ENCODE data around the gene STRN.
"Not testable (repeated sequence)": the region's sequence is repeated elsewhere in the genome, so short reads cannot be mapped to it uniquely, and the experiment has no call there.

The STRN gene

DNA sequence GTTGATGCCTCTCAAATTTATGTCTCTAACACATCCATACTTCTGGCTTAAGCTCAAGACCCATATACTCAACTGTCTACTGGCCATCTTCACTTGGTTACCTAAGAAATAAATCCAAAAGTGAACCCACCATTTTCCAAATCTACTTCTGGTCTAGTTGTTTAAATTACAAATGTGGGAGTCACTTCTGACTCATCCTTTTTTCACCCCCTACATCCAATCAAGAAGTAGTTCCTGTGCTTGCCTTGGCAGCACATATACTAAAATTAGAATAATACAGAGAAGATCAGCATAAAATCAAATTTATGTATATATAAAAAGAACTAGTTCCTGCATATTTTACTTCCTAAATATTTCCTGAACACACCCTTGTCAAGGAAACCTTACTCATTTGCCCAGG is 53.6 kb downstream of the STRN start:
- DNase-seq (ENCODE audit: low spot score): no peak

DNA sequence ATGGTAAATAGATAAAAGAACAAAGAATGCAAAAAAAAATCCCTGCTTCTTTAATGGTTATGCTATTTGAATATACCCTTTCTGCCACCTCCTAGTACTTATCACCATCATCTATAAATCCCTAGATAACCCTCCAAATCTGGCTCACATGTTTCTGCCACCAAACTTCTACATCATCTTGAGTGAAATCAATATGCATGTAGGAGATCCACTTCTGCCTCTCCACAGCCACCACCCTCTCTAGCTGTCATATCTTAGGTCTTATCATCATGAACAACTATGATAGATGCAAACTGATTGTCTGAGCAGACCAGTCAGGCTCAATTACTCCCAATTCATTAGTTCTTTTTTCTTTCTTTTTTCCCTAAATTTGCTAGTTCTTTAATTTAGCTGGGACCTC is 55.3 kb downstream of the STRN start:
- DNase-seq (ENCODE audit: low spot score): no peak

DNA sequence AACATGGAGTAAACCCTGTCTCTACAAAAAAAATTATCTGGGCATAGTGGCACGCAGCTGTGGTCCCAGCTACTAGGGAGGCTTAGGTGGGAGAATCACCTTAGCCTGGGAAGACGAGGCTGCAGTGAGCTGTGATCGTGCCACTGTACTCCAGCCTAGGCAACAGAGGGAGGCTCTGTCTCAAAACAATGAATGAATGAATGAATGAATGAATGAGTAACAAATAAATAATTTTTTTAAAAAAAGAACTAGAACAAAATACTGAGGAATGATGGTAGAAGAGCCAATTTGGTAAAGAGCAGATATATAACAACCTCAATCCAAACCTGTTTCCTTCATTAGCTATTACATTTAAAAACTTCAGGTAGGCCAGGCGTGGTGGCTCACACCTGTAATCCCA is 60.1 kb downstream of the STRN start:
- no peak for DNase-seq (ENCODE audit: low spot score)

DNA sequence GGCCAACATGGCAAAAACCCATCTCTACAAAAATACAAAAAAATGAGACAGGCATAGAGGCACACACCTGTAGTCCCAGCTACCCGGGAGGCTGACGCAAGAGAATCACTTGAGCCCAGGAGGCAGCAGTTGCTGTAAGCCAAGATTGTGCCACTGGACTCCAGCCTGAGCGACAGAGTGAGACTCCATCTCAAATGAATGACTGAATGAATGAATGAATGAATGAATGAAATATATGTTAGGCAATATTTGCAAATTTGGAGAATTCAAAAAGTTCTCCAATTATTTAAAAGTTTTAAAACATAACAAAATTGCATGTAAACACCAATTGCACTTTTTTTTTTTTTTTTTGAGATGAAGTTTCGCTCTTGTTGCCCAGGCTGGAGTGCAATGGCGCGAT is 61.7 kb downstream of the STRN start:
- no peak for DNase-seq (ENCODE audit: low spot score)

DNA sequence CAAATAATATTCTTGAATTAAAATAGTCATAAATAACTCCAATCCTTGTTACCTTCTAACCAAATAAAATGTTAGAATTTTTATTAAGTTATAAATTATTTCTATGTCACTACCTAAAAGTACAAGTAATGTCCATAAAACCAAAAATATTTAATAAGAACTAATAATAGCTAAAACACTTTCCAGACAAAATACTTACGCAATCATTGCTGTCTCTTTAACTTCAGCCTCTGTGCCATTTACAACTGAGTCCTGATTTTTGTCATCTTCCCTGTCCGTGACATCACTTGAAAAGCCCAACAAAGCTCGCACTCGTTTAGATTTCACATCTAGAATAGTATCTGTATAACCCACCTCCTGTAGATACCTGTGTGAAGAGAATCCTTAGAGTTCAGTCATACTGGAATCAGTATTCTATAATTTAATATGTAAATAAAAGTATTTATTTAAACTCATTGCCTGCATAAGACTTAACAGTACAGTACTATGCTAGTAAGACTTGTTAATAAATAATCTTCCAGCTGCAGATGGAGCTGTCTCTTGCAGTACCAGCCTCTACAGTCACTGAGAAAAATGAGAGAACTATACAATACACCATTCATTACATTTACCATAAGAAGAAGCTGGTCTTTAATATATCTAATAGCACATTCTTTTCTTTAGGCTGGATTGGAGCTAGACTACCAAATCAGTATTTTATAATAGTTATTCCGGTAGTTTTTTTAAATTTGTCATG is 63.8 kb downstream of the STRN start:
- no peak for DNase-seq (ENCODE audit: low spot score)

DNA sequence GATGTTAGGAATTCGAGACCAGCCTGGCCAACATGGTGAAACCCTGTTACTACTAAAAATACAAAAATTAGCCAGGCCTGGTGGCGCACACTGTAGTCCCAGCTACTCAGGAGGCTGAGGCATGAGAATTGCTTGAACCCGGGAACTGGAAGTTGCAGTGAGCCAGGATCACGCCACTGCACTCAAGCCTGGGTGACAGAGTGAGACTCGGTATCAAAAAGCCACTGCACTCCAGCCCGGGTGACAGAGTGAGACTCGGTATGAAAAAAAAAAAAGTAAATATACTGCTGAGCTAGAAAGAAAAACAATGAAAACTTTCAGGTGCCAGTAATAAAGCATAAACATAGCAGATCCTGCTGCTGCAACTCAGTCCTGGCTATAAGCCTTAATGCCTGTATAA is 73.5 kb downstream of the STRN start:
- no peak for DNase-seq (ENCODE audit: low spot score)

DNA sequence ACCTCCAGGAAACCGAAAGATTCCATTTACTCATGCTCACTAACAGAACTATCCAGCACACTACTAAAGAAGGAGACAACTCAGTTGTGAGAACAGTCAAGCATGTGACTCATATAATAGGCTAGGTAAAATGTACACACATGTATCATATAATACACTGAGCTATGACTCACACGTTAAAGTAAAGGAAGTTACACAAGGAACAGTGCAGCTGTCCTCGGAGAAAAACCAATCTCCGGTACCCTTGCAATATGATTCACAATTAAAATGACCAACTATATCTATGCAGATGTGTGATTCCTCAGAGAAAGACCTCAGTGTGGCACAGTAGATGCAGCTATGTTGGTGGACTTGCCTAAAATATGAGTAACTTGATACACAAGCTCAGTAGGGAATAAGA is 76.5 kb downstream of the STRN start:
- DNase-seq (ENCODE audit: low spot score): peak; percentile 57

DNA sequence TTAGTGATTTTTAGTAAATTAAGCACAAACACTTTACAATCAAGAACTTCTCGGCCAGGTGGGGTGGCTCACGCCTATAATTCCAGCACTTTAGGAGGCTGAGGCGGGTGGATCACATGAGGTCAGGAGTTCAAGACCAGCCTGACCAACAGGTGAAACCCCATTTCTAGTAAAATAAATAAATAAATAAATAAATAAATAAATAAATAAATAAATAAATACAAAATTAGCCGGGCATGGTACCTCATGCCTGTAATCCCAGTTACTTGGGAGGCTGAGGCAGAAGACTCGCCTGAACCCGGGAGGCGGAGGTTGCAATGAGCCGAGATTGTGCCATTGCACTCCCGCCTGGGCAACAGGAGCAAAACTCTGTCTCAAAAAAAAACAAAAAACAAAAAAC is 79.2 kb downstream of the STRN start:
- not testable (repeated sequence) for DNase-seq (ENCODE audit: low spot score)

DNA sequence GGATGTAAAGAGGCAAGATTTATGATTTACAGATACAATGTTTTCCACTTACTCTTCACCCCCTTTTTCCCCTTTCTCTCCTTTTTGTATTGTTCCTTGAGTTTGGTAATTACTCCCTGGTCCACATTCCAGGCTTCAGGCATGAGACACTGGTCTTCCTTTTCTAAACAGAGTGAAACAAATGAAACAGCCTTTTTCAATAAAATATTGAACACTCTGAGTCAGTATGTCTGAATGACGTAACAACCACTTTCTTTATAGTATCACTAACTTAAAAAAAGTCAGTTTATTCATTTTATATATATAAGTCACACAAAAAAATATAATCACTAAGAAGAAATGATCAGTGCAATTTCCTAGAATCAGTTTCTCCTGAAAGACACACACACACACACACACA is 79.7 kb downstream of the STRN start:
- no peak for DNase-seq (ENCODE audit: low spot score)

DNA sequence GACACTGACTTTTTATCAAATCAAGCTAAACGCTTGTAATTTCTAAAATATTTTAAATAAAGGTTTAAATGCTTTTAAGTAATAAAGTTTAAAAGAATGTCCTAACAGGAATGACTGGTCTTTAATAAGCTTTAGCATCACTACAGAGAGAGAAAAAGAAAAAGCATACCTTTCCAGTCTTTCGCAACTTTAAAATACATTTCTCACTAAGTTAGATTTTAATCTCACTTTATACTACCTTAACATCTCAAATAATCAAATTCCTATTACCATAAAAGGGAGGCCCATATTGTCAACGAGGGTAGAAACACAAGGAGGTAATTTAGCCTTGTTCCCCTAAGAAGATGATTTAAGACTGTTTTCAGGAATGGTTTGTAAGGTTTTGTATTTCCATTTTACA is 80.7 kb downstream of the STRN start:
- no peak for DNase-seq (ENCODE audit: low spot score)

DNA sequence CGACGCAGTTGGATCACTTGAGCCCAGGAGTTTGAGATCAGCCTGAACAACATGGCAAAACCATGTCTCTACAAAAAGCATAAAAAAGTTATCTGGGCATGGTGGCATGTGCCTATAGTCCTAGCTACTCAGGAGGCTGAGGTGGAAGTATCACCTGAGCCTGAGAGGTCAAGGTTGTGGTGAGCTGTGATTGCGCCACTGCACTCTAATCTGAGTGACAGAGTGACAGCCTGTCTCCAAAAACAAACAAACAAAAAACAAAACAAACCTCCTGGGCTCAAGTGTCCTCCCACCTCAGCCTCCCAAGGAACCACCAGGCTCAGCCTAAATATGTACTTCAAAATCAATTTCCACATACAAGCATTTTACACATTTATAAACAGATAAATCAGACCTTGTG is 83.8 kb downstream of the STRN start:
- DNase-seq (ENCODE audit: low spot score): no peak

DNA sequence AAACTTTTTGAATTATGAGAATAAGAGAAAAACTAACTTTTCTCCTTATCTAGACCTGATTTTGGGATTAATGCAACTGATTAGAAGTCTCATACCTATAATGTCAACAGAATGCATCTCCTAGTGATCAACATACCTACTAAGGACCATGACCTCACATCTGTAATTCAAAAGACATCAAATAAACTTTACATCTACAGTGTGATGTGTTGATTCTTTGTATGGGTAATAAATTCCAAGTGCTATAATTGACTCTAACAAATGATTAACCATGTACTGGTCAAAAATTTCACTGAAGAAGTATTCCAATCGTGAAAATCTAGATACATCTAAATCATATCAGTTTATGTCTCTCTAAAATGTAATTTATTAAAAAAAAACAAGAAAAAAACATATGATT is 84.5 kb downstream of the STRN start:
- no peak for DNase-seq (ENCODE audit: low spot score)

DNA sequence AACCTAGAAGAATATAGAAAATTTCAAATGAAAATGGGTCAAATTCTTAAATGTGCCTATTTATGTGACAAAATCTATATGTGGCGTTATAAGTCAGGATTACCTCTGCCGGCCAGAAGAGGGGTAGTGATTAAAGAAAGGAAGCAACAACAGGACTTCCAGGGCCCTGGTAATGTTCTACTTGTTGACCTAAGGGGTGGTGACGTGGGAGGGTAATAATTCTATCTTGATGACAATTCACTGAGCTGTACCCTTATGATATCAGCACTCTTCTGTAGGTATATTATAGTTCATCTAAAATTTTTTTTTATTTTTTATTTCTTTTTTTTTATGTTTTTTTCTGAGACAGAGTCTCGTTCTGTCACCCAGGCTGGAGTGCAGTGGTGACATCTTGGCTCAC is 87.9 kb downstream of the STRN start:
- no peak for DNase-seq (ENCODE audit: low spot score)

DNA sequence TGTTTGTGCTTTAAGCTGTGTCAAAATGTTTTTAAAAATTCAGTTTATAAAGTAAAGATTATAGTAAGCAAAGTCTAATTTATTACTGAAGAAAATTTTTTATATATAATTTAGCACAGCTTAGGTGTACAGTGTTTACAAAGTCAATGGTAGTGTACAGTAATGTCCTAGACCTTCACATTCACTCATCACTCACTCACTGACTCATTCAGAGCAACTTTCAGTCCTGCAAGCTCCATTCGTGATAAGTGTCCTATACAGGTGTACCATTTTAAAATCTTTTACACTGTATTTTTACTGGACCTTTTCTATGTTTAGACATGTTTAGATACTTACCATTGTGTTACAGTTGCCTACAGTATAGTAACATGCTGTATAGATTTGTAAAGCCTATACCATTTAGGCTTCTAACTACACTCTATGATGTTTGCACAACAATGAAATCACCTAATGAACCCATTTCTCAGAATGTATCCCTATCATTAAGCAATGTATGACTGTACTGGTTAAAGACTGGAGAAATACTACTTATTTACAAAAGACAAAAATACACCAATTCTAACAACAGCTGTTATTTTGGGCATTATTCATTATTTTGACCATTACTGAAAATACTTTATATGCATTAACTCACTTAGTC is 95.1 kb downstream of the STRN start:
- DNase-seq (ENCODE audit: low spot score): peak; percentile 40

DNA sequence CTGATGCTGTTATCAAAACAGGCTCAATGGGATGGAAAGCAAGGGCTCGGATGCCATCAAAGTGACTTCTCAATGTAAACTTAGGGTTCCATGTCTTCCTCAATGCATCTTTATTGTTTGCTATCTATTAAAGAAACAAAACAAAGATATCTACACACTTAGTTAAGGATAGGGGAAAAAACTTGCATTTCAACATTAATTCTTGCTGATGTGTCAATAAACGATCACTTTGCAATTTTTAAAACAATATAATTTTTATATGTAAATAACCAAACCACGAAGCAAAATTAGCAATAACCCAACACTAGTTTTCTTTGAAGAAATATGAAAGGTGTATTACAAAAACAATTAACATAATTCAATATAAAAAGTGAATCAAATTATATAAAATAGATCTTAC is 96.7 kb downstream of the STRN start:
- no peak for DNase-seq (ENCODE audit: low spot score)

DNA sequence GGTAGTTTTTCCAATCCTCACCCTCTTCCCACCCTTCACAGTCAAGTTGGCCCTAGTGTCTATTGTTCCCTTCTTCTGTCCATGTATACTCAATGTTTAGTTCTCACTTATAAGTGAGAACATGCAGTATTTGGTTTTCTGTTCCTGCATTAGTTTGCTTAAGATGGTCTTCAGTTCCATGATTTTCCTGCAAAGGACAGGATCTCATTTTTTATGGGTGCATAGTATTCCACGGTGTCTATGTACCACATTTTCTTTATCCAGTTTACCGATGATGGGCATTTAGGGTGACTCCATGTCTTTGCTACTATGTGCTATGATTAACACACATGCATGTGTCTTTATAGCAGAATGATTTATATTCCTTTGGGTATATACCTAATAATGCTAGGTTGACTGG is 104.4 kb downstream of the STRN start:
- no peak for DNase-seq (ENCODE audit: low spot score)

DNA sequence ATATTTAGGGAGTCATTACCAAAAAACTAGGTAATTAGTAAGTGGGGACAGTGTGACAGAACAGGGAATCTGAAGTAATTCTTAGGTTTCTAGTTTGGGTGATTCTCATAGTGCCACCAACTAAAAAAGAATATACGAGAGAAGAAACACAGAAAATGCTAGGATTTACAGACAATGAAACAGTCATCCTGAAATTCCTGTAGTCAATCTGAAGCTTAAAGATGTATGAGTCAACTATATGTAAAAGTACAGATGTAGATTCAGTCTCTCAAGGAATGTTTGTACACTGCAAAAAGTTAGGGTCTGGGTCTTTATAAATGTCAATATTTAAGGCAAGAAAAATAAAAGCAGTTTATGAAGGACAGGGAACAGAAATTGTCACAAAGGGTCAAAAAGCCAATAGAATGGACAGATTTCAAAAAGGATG is 107.0 kb downstream of the STRN start:
- peak; percentile 22 for DNase-seq (ENCODE audit: low spot score)

DNA sequence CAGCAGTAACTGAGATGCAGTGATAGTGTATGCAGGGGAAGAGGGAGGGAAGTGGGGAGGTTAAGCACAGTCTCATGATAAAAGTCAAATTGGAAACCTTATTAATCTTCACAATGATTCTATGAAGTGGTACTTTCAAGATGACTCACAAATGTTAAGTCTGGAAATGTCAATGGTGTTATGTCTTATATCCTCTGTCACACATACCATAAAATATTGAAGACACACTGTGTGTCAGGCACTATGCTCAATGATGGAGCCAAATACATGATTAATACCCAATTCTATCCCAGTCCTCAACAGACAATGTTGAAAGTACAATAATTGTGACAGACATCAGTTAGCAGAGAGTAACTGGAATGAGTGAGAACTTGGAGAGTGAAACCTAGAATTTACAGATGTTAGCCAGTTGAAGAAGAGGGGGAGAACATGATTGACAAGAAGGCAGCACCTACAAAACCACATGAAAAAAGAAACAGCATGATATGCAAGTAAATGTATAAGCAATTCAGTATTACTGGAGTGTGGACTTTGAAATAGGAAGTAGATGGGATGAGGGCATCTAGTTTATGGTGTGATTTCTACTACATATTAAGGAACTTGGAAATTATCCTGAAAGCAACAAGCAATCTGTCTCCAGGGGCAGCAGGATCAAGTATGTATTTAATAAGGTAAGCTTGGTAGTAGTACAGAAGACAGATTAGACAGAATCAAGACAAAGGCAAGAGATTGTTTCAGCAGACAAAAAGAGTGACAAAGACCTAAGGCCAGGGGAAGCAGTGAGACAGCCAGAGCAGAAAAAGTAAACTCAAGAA is 107.6 kb downstream of the STRN start:
- DNase-seq (ENCODE audit: low spot score): peak; percentile 27

DNA sequence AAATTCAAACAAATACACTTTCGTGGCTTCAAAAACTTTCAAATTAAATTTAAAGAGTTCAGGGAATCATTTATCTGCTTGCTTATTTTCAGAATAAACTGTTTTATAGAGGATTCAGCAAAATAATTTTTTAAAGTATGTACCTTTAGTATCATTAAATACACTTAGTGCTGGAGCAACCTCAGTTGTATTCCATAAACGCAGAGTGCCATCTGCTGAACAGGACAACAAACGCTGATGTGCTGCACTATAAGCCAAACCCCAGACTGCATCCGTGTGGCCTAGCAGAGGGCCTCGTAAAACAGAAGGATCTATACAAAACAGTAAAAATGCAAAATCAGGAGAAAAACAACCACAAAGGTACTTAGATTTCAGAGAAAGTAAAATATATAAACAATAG is 108.6 kb downstream of the STRN start:
- DNase-seq (ENCODE audit: low spot score): no peak

DNA sequence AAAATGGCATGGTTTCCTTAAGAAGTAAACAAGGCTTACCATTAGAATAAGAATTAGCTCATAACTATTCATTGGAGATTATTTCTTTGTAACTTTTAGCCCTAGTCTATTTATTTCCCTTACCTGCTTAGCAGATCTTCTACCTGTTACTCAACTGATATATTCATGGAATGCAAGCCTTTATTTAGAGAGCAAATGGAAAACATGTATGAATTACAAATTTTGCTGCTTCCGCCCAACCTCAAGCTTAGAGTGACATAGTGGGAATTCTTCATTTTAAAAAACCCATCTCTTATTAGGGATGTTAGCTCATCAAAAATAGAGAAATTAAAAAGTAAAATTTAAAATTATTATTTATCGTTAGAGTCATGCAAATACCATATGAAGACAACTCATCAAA is 110.9 kb downstream of the STRN start:
- no peak for DNase-seq (ENCODE audit: low spot score)

DNA sequence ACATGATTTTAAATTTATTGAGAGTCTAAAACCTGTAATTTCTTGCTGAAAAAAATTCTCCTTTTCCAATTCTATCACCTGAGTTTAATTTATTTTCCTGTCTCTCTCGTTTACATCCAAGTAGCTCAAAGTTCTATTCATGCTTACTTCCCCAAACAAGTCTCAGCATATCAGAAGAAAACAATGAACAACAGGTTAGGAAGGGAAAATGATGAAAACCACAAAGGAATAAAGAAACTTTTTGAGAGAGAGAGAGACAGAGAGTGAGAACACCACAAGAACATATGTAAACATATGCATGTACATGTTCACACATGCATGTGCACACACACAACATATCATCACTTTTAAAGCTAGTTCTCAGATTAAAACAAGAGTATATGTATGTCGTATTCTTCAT is 112.1 kb downstream of the STRN start:
- DNase-seq (ENCODE audit: low spot score): no peak

DNA sequence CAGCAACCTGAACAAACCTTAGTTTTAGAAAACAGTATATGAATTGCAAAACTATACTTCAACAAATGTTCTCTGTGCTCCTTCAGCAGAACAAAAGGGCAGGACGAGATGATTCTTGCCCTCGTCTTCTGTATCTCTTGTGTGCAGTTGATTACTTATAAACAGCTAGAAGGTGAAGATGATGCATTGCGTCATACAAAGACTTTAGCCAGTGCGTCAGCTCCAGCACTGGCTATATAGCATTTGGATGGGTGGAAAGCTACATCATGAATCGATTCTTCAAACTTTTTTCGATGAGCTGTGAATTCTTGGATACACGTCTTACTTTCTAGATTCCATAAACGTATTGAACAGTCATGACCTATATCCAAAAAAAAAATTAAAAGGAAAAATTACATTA is 117.1 kb downstream of the STRN start:
- no peak for DNase-seq (ENCODE audit: low spot score)

DNA sequence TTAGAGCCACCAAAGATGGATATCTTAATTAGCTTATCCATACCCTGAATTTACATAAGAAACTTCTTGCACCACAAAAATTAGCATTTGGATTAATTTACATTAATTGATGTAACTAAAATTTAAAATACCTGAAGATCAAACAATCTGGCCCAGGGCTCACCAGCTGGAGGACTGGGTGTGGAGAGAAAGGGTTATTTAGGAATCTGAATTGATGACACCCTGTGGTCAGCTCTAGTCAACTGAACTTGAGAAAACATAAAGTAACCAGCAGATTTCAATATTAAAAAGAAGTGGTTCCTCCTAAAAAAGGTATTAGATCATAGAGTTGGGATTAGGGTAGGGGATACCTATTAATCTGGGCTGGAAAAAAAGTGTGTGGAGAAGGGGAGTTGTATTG is 122.5 kb downstream of the STRN start:
- DNase-seq (ENCODE audit: low spot score): no peak

All from activated CD4-positive, alpha-beta T cell treated with anti-CD3 and anti-CD28 coated beads, Interleukin-2, Interleukin-4, amounts not matched to agents 100 ng/mL and 50 ng/mL, durations not matched to agents 16 hours and 8 hours (primary cell).